ENCODE data around the gene TRPV4. TPM values are rescaled to one million over a fixed set of nuclear protein-coding genes. Genes with fewer than 3 reads are reported as not detected.

Gene TRPV4
- total RNA-seq, 1 experiment from 2014 or later = 2.4 TPM

DNA sequence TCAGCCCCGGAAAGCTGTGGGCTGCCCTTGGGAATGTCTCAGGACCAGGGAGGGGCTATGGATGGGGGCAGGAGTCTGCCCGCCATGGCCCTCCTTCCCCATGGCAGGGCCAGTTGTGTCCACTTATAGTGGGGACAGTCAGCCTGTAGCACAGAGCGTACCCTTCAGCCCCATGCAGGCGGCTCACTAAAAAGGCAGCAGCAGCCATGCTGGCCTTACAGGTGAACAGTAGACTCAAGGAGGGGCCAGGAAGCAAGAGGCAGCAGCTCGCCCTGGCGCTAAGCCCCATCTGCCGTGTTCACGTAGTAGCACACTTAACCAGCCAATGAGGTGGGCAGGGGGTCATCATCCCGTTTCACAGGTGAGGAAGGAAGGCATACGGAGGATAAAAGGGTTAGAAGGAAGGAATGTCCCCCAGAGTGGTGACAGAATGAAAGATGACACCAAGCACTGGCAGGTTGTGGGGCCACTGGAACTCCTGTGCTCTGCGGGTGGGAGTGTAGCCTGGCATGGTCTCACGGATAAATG lies 66.9 kb downstream of the TRPV4 start:
- H4K20me1 ChIP-seq (ENCODE audit: low read length) = no peaks in the 10 kb centered on the region
- H3K4me2 ChIP-seq (ENCODE audit: low read length) = no peak overlapping the region
- H3K79me2 ChIP-seq (ENCODE audit: low read length) = peaks cover 7% of the 10 kb centered on the region; the same call in 1 of the 2 replicates
- no peak overlapping the region for H2AFZ ChIP-seq (ENCODE audit: low read length)
- H3K9ac ChIP-seq (ENCODE audit: low read length) = no peak overlapping the region
- CTCF ChIA-PET = no interaction called here
- H3K27ac ChIP-seq (ENCODE audit: low read length) = no peak overlapping the region
- POLR2A ChIA-PET (ENCODE audit: unreplicated experiment) = interaction anchor here (0.6 kb wide), 1 partner anchor 251 kb away, joined by 15 read pairs; no protein-coding TSS in a partner anchor
- intact Hi-C loops (cut with micrococcal nuclease) = no loop called here
- TF ChIP-seq, protein P1, sequence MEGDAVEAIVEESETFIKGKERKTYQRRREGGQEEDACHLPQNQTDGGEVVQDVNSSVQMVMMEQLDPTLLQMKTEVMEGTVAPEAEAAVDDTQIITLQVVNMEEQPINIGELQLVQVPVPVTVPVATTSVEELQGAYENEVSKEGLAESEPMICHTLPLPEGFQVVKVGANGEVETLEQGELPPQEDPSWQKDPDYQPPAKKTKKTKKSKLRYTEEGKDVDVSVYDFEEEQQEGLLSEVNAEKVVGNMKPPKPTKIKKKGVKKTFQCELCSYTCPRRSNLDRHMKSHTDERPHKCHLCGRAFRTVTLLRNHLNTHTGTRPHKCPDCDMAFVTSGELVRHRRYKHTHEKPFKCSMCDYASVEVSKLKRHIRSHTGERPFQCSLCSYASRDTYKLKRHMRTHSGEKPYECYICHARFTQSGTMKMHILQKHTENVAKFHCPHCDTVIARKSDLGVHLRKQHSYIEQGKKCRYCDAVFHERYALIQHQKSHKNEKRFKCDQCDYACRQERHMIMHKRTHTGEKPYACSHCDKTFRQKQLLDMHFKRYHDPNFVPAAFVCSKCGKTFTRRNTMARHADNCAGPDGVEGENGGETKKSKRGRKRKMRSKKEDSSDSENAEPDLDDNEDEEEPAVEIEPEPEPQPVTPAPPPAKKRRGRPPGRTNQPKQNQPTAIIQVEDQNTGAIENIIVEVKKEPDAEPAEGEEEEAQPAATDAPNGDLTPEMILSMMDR (conservative IDR thresholded peaks at IDR 0.05; ENCODE audit: low read depth, low read length) = no peak
- TF ChIP-seq EZH2phosphoT487 (IDR thresholded peaks at IDR 0.05; ENCODE audit: borderline replicate concordance, low read length) = no peak
- TF ChIP-seq EZH2 (IDR thresholded peaks at IDR 0.05; ENCODE audit: low read length, unreplicated experiment) = no peak
- no peaks in the 10 kb centered on the region for H3F3A ChIP-seq (ENCODE audit: low read length, unreplicated experiment)
- no peaks in the 10 kb centered on the region; the same call in 1 of the 2 replicates for H3K36me3 ChIP-seq (ENCODE audit: low read depth, low read length)
- H3K9me2 ChIP-seq (replicated peaks; ENCODE audit: low read length) = no peaks in the 10 kb centered on the region
- no peak for ATAC-seq
- H3K27me3 ChIP-seq (ENCODE audit: low read length) = no peaks in the 10 kb centered on the region
- no peaks in the 10 kb centered on the region for H3K9me3 ChIP-seq (ENCODE audit: low read length)
- BruUV-seq (replicated peaks) = no TSS peak
- peaks cover 6% of the 10 kb centered on the region for H3K4me1 ChIP-seq (ENCODE audit: insufficient read depth, low read length)
- no peak overlapping the region for H3K4me3 ChIP-seq (ENCODE audit: low read length)
- no peak for DNase-seq

DNA sequence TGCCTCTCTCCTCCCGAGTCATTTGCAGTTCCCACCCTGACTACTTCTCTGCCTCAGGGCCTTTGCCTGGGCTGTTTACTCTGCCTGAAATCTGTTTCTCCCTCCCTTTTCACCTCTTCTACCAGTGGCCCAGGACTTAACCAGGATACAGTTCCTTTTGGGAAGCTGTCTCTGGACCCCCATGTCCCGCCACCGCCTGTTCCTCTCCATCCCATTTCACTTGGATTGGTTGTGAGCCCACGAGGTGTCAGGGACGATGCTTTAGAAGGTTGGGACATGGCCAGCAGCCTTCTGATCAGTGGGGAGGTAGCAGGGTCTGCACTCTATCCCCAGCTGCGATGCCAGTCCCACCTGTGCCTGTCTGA lies 67.8 kb downstream of the TRPV4 start:
- CTCF ChIA-PET = no interaction called here
- no peak overlapping the region for H3K4me2 ChIP-seq (ENCODE audit: low read length)
- no peak for DNase-seq
- H3K27ac ChIP-seq (ENCODE audit: low read length) = no peak overlapping the region
- H2AFZ ChIP-seq (ENCODE audit: low read length) = no peak overlapping the region
- POLR2A ChIA-PET (ENCODE audit: unreplicated experiment) = no interaction called here
- H3K9me2 ChIP-seq (replicated peaks; ENCODE audit: low read length) = no peaks in the 10 kb centered on the region
- peaks cover 6% of the 10 kb centered on the region; the same call in 1 of the 2 replicates for H3K79me2 ChIP-seq (ENCODE audit: low read length)
- no peaks in the 10 kb centered on the region for H3K9me3 ChIP-seq (ENCODE audit: low read length)
- no peaks in the 10 kb centered on the region; the same call in 1 of the 2 replicates for H3K36me3 ChIP-seq (ENCODE audit: low read depth, low read length)
- no peaks in the 10 kb centered on the region for H3F3A ChIP-seq (ENCODE audit: low read length, unreplicated experiment)
- intact Hi-C loops (cut with micrococcal nuclease) = no loop called here
- no peaks in the 10 kb centered on the region for H3K27me3 ChIP-seq (ENCODE audit: low read length)
- no peak for TF ChIP-seq EZH2 (IDR thresholded peaks at IDR 0.05; ENCODE audit: low read length, unreplicated experiment)
- H3K9ac ChIP-seq (ENCODE audit: low read length) = no peak overlapping the region
- no TSS peak for BruUV-seq (replicated peaks)
- no peaks in the 10 kb centered on the region for H4K20me1 ChIP-seq (ENCODE audit: low read length)
- no peak overlapping the region for H3K4me3 ChIP-seq (ENCODE audit: low read length)
- H3K4me1 ChIP-seq (ENCODE audit: insufficient read depth, low read length) = peaks cover 6% of the 10 kb centered on the region
- no peak for ATAC-seq

DNA sequence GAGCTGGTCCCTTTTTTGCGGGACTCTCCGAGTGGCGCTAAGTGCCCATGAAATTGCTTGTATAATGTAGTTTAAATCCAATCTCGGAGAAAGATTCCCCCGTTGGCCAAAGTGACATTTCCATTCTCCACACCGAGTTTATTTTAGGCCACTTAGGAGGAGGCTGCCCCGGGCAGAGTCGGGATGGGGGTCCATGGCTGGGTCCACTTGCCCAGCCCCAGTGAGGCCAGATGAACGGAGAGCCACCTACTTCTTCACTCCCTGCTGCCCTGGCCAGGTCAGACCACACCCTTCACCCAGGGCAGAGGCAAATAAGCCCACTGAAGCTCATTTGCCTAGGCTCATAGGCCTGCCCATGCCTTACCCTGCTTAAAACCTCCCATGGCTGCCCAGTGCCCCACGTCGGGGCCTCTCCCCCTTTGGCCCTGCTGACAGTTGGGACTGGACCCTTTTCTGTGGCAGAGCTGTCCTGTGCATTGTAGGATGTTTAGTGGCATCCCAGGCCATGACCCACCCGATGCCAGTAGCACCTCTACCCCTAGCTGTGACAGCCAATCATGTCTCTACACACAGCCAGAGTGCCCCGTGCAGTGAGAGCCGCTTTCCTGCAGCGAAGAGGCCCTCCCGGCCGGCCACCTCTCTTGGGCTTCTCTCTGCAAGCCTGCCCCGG lies 68.3 kb downstream of the TRPV4 start:
- Histone ChIP-seq H3K4me3 (ENCODE audit: low read length) (no peak overlapping the region), H3K36me3 (ENCODE audit: low read depth, low read length) (no peaks in the 10 kb centered on the region; the same call in 1 of the 2 replicates), H3K9ac (ENCODE audit: low read length) (no peak overlapping the region), H3K27me3 (ENCODE audit: low read length) (no peaks in the 10 kb centered on the region), H3K9me3 (ENCODE audit: low read length) (no peaks in the 10 kb centered on the region), H3F3A (ENCODE audit: low read length, unreplicated experiment) (no peaks in the 10 kb centered on the region), H3K27ac (ENCODE audit: low read length) (no peak overlapping the region), H2AFZ (ENCODE audit: low read length) (no peak overlapping the region), H3K9me2 (replicated peaks; ENCODE audit: low read length) (no peaks in the 10 kb centered on the region), H3K79me2 (ENCODE audit: low read length) (peaks cover 6% of the 10 kb centered on the region; the same call in 1 of the 2 replicates), H3K4me2 (ENCODE audit: low read length) (no peak overlapping the region), H3K4me1 (ENCODE audit: insufficient read depth, low read length) (peaks cover 6% of the 10 kb centered on the region), H4K20me1 (ENCODE audit: low read length) (no peaks in the 10 kb centered on the region)
- ChIA-PET CTCF (interaction anchor here (0.5 kb wide), 1 partner anchor 221 kb away, joined by 3 read pairs; no protein-coding TSS in a partner anchor), POLR2A (ENCODE audit: unreplicated experiment) (no interaction called here)
- DNase-seq = no peak
- ATAC-seq = no peak
- intact Hi-C loops (cut with micrococcal nuclease) = no loop called here
- TF ChIP-seq EZH2 (IDR thresholded peaks at IDR 0.05; ENCODE audit: low read length, unreplicated experiment) = no peak
- TF ChIP-seq, protein P1 (conservative IDR thresholded peaks at IDR 0.05; ENCODE audit: low read depth, low read length) = no peak
- TF ChIP-seq EZH2phosphoT487 (IDR thresholded peaks at IDR 0.05; ENCODE audit: borderline replicate concordance, low read length) = no peak
- no TSS peak for BruUV-seq (replicated peaks)

Data from PC-3 (cell line).